Fibroblast of gingiva (primary cell): ENCODE measurements around the gene MAML3.
A peak's percentile ranks its signal among the peaks of the same experiment; 100 is the strongest.

Experiments used
- DNase-seq: peaks from one replicate; pipeline ENCODE4 v3.0.0-alpha.2; 2011; ENCODE audit warnings: low read depth

The MAML3 gene

DNA sequence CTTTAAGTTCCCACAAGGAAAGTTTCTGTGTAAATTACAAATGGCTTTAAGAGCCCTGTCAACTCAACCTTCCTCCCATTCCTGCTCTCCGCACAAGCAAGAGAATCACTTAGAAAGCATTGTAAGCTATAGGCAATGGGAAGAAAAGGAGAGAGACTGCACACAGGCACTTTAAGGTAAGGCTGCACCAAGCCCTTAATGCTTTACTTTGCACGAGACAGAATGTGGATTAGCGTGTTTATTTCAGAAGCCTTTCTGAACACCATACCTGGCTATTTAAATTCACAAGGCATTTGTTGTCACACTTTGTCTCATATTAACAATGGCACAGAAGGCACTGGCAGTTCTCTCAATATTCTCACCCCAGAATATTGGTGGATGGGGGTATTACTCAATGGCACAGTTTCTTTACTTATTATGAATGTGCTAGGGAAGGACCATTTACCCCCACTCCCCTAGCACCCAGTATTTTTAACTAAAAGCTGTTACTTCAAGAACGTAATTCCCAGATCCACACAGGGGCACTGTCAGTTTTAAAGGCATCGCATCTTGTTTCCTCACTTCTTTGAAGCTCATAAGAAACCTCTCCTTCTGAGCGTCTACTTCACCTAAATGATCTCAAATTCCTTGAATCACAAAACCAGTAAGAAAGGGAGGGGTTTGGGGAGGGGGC, 150.0 kb downstream of the MAML3 start:
- DNase-seq = no peak

GRCh38 chr4:140000232-140000631, 153.8 kb downstream of the MAML3 start:
- DNase-seq = no peak

DNA sequence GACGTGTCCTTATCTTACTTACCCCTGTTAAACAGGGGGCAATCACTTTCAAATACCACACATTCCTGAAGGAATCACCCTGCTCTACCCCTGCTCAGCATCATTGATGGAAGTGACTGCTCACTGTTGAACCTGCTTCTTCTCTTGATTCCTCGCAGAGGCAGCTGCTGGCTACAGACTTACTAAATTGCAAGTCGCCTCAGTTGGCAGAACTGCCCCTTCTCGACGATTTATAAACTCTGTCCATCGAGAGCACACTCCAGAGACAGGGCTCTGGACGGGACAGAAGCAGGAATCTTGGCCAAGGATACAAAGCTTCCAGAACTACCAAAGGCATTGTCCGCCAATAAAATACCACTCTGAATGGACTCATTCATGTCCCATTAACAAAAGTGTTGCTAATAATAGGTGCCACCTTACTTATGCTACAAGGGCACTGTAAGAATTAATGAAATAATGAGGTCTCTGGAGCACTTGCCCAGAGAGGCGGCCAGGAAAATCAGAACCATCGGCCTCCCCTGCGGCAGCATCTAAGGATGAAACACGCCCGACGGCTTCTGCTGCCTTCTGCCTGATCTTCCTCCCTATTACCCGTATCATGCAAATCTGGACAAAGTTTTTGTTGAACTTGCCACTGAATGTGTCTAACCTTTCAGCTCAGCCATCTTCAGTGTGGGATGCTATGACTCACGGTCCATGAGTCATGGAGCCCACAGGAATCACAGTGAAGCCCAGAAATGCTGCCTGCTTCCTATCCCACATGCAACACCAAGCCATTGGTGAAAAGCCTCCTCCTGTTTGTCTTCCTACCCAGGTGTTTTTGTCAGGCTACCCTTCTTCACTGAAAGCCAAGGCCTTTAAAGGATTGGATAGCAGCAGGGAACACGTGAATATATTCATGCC, 164.9 kb downstream of the MAML3 start:
- DNase-seq = peak; percentile 72

- DNase-seq = no peak
These were observed 166.5 kb downstream of the MAML3 start for GRCh38 chr4:139987502-139987850.

DNA sequence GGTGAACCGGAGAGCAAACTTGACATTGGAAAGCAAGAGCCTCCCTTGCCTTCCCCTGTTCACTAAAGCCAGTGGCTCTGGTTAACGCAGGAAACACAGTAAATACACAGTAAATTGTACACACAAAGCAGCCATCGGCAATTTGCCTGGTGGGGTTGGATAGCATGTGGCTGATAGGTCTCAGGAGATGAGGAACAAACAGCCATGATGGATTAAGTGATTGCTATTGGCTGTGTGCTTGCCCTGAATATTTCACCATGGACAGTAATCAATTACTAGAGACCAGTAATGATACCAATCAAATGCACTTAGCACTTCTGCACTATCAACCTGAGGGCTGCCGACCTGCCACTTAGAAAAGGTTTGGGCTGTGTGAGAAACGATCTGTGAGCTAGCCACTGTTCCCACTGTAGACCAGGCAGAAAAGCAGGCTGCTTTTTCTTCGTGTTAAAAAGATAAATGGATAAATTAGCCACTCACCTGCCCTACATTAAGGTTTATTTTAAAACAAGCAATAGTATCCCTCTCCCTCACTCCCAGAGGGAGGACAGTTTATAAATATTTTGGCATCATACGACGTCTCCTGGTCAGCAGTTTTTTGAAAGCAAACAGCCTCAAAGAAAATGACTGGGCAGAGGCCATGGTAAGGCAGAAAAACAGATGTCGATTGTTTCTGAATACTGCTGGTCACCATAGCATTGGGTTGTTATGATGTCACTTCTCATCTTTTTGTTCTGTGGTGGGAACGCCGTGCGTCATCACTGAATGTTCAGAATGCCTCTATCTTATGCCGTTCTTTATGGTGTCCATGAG, 167.1 kb downstream of the MAML3 start:
- DNase-seq = peak; percentile 30

- no peak for DNase-seq
These were observed 167.9 kb downstream of the MAML3 start for GRCh38 chr4:139986106-139986505.

- DNase-seq = no peak
These were observed 168.6 kb downstream of the MAML3 start for GRCh38 chr4:139985401-139985800.

DNA sequence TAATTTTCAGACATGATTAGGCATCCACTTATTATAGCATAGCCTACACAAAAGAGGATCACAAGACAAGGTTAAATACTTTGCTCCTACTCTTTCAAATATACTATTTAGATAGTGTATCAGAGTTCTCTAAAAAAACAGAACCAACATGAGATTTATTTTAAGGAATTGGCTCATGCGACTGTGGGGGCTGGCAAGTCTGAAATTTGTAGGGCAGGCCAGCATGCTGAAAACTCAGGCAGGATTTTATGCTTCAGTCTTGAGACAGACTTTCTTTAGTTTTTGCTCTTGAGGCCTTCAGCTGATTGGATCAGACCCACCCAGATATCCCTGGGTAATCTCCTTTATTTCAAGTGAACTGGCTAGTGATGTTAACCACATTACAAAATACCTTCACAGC, 169.5 kb downstream of the MAML3 start:
- DNase-seq = no peak

DNA sequence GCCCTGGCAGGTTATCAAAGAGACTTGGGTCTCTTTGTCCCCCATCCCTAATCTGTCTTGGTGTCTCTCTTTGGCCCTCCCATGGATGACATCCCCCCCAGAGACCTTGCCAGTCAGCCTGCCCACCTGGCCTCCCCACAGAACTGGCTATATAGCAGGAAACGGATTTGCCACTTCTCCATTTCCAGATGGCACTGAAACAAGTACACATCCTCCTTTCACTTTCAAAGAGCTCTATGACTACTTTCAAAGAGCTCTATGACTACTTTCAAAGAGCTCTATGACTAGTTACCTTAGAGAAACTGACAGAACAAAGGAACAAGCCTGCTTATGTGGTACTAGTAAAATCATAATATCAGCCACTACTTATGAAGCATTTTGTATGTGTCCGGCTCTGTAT, 175.3 kb downstream of the MAML3 start:
- no peak for DNase-seq

DNA sequence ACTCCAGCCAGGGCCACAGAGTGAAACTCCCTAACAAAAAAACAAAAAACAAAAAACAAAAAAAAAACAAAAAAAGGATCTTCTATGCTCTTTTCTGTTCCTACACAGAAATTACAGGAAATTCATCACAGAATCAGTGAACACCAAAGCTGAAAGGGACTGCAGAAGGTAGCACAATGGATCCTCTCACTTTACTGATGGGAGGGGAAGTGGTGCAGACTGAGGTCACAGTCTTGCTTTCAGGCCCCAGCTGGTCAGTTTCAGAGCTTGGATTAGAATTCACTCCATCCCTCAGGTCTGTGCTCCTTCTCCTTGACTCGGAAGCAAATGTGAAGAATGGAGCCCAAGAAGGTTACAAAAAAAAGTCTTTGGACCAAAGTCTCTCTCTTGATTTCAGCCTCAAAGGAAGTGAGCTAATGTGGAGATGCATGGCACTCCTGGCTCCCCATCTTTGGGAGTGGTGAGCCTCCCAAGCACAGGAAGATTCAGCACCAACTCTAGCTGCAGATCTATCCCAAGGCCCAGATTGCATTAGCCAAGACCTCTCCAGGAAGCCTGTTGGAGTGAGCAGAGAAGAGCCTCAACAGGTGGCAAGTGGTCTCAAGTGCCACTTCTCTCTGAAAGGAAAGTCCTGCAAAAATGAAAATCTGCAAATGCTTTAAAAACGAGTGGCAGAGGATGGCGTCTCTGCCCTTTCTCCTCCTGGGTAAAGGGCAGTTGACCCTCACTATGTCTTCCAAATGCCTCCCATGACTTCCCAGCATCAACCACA, 176.0 kb downstream of the MAML3 start:
- no peak for DNase-seq

- DNase-seq = peak; percentile 65
These were observed 178.1 kb downstream of the MAML3 start for GRCh38 chr4:139975830-139976272.

DNA sequence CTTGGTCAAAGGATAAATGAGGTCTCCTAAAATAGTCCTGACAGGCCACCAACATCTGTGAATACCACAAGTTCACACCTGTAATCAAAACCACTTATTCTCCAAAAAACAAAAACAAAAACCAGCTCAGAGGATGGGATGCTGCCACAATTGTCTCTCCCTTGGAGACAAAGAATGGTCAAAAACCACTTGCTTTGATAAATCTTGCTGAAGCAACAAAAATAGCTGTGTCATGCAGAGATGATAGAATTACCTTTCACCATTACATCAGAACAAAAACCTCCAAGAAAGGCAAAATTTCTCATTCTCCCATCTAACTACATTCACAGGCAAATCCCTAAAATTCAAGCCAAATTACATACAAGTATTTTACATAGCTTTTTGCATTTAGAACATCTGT, 180.4 kb downstream of the MAML3 start:
- no peak for DNase-seq

DNA sequence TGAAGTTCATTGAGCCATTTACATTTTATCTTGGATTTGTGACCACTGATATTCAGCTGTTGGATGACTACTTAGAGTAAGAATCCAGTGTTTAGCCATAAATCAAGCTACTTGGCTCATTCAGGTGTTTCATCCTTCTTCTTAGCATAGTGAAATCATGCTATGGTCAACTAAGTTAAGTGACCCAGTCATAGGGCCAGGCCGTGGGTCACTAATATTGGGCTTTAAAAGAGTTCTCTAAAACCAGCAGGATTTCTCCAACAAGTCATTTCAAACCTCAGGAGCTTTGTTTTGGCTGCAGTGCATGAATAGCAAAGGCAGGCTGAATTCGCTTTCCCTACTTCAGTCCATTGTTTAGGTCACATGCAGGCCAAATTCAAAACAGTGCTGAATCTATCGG, 181.0 kb downstream of the MAML3 start:
- DNase-seq = no peak

GRCh38 chr4:139972305-139972704, 181.7 kb downstream of the MAML3 start:
- DNase-seq = no peak

GRCh38 chr4:139971111-139971510, 182.9 kb downstream of the MAML3 start:
- DNase-seq = no peak

- DNase-seq = no peak
These were observed 184.2 kb downstream of the MAML3 start for GRCh38 chr4:139969635-139970266.

GRCh38 chr4:139968831-139969230, 185.2 kb downstream of the MAML3 start:
- DNase-seq = no peak

- no peak for DNase-seq
These were observed 187.6 kb downstream of the MAML3 start for GRCh38 chr4:139966383-139966782.

- no peak for DNase-seq
These were observed 188.2 kb downstream of the MAML3 start for GRCh38 chr4:139965789-139966188.

GRCh38 chr4:139963708-139964107, 190.3 kb downstream of the MAML3 start:
- DNase-seq = no peak

- no peak for DNase-seq
These were observed 191.8 kb downstream of the MAML3 start for GRCh38 chr4:139962130-139962684.
